ENCODE data around the gene PGBD1.

GRCh38 chr6:28349344-28349891 lies 68.0 kb downstream of the PGBD1 start:
- TF ChIP-seq CTCF (IDR thresholded peaks at IDR 0.05; ENCODE audit: control extremely low read depth in 1 of 3, insufficient read depth in 1 of 3, low read depth in 1 of 3, low read length in 3 of 3) (no peak), ASH2L (IDR thresholded peaks at IDR 0.05; ENCODE audit: low read length) (no peak), RAD21 (IDR thresholded peaks at IDR 0.05 in 1 of 2, conservative IDR thresholded peaks at IDR 0.05 in 1 of 2; ENCODE audit: low read depth in 2 of 2, low read length in 2 of 2) (no peak), EP300 (IDR thresholded peaks at IDR 0.05; ENCODE audit: borderline replicate concordance in 1 of 2, low read depth in 2 of 2, low read length in 2 of 2) (no peak), ATF3 (IDR thresholded peaks at IDR 0.05; ENCODE audit: insufficient read depth, low read depth, low read length) (no peak), JUN (IDR thresholded peaks at IDR 0.05; ENCODE audit: low read depth, low read length) (no peak), POLR2A (IDR thresholded peaks at IDR 0.05; ENCODE audit: control extremely low read depth in 1 of 2, low read depth in 2 of 2, low read length in 2 of 2) (peak in 1 of 2 experiments; percentile 55; a peak in 1 of 3 replicates), CHD2 (IDR thresholded peaks at IDR 0.05; ENCODE audit: low read length) (no peak), NRF1 (IDR thresholded peaks at IDR 0.05; ENCODE audit: low read depth, low read length) (no peak), TBP (IDR thresholded peaks at IDR 0.05; ENCODE audit: low read depth, low read length) (no peak), MAX (IDR thresholded peaks at IDR 0.05) (no peak), JUND (IDR thresholded peaks at IDR 0.05; ENCODE audit: low read length) (no peak), POLR2AphosphoS5 (IDR thresholded peaks at IDR 0.05; ENCODE audit: low read depth, low read length) (no peak)

Measured in H1 (cell line).